ENCODE measurements around the gene ACO1.

- TF ChIP-seq, protein P1, sequence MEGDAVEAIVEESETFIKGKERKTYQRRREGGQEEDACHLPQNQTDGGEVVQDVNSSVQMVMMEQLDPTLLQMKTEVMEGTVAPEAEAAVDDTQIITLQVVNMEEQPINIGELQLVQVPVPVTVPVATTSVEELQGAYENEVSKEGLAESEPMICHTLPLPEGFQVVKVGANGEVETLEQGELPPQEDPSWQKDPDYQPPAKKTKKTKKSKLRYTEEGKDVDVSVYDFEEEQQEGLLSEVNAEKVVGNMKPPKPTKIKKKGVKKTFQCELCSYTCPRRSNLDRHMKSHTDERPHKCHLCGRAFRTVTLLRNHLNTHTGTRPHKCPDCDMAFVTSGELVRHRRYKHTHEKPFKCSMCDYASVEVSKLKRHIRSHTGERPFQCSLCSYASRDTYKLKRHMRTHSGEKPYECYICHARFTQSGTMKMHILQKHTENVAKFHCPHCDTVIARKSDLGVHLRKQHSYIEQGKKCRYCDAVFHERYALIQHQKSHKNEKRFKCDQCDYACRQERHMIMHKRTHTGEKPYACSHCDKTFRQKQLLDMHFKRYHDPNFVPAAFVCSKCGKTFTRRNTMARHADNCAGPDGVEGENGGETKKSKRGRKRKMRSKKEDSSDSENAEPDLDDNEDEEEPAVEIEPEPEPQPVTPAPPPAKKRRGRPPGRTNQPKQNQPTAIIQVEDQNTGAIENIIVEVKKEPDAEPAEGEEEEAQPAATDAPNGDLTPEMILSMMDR (IDR thresholded peaks at IDR 0.05; ENCODE audit: insufficient read depth, low read depth, low read length): no peak
- no peak for TF ChIP-seq EZH2 (IDR thresholded peaks at IDR 0.05; ENCODE audit: insufficient read depth, low read length)
Observed at GRCh38 chr9:32455738-32456137, 71.3 kb downstream of the ACO1 start.

All from astrocyte (in vitro differentiated cells and primary cell).